Calu3 (cell line): ENCODE results near the gene SLC38A9. TPM values are rescaled to one million over a fixed set of nuclear protein-coding genes. Genes with fewer than 3 reads are reported as not detected.

Experiments
- BruUV-seq: library from RNA; stranded (reverse); fragments of 400-500 nt; replicated peaks from 2 replicates; lab custom pipeline; 2021; lab: Mats Ljungman, UMichigan
- CTCF ChIA-PET: fragments of 300-600 bp; sonication (Branson Sonifier 250); formaldehyde crosslinking; loops from one replicate; lab custom pipeline; 2022; ENCODE audit warnings: antibody characterized with exemption; lab: Charles Lee
- DNase-seq: peaks from one replicate; pipeline ENCODE4 v3.0.0; 2022
- H3K27ac Mint-ChIP-seq: one replicate; pipeline ENCODE4 v1.8.0; 2022; ENCODE audit warnings: mixed read lengths; ENCODE audit not compliant: unreplicated experiment
- H3K27me3 Mint-ChIP-seq: one replicate; pipeline ENCODE4 v1.8.0; 2022; ENCODE audit warnings: mixed read lengths; ENCODE audit not compliant: unreplicated experiment
- H3K36me3 Mint-ChIP-seq: one replicate; pipeline ENCODE4 v1.8.0; 2022; ENCODE audit warnings: mild to moderate bottlenecking, moderate library complexity, mixed read lengths; ENCODE audit not compliant: insufficient read depth, unreplicated experiment
- H3K4me1 Mint-ChIP-seq: one replicate; pipeline ENCODE4 v1.8.0; 2022; ENCODE audit warnings: mild to moderate bottlenecking, low read depth, mixed read lengths; ENCODE audit not compliant: unreplicated experiment
- H3K4me3 Mint-ChIP-seq: one replicate; pipeline ENCODE4 v1.8.0; 2022; ENCODE audit warnings: mild to moderate bottlenecking, low read depth, moderate library complexity, mixed read lengths; ENCODE audit not compliant: unreplicated experiment
- H3K9me3 Mint-ChIP-seq: one replicate; pipeline ENCODE4 v1.8.0; 2022; ENCODE audit warnings: low read depth, mixed read lengths; ENCODE audit not compliant: unreplicated experiment
- intact Hi-C: fragments of 100-400 bp; cut with micrococcal nuclease; formaldehyde crosslinking; loops from one replicate; pipeline ENCODE4 v1.10.0; 2022; ENCODE audit not compliant: unreplicated experiment
- total RNA-seq: library from RNA; stranded (reverse); gene quantifications from 2 replicates; pipeline ENCODE4 v1.2.3, GENCODE V29; 2022
- TF ChIP-seq, protein P1 (sequence below): fragments of 200-600 bp; IDR thresholded peaks from one replicate; pipeline ENCODE4 v1.8.0; 2022; ENCODE audit warnings: antibody characterized with exemption; ENCODE audit not compliant: unreplicated experiment

SLC38A9 gene
- total RNA-seq, 1 experiment from 2014 or later: 30.5 TPM

GRCh38 chr5:55576661-55577060 lies 135.5 kb downstream of the SLC38A9 start:
- H3K36me3 Mint-ChIP-seq: no peaks in the 10 kb centered on the region
- H3K4me1 Mint-ChIP-seq: peaks cover 6% of the 10 kb centered on the region
- H3K9me3 Mint-ChIP-seq: no peaks in the 10 kb centered on the region
- TF ChIP-seq, protein P1, sequence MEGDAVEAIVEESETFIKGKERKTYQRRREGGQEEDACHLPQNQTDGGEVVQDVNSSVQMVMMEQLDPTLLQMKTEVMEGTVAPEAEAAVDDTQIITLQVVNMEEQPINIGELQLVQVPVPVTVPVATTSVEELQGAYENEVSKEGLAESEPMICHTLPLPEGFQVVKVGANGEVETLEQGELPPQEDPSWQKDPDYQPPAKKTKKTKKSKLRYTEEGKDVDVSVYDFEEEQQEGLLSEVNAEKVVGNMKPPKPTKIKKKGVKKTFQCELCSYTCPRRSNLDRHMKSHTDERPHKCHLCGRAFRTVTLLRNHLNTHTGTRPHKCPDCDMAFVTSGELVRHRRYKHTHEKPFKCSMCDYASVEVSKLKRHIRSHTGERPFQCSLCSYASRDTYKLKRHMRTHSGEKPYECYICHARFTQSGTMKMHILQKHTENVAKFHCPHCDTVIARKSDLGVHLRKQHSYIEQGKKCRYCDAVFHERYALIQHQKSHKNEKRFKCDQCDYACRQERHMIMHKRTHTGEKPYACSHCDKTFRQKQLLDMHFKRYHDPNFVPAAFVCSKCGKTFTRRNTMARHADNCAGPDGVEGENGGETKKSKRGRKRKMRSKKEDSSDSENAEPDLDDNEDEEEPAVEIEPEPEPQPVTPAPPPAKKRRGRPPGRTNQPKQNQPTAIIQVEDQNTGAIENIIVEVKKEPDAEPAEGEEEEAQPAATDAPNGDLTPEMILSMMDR: no peak
- H3K4me3 Mint-ChIP-seq: no peak overlapping the region
- no peak overlapping the region for H3K27ac Mint-ChIP-seq
- intact Hi-C loops: no loop called here
- DNase-seq: no peak
- BruUV-seq: no TSS peak
- H3K27me3 Mint-ChIP-seq: no peaks in the 10 kb centered on the region
- CTCF ChIA-PET: no interaction called here

Other genes starting within 250 kb of the SLC38A9 start
- gene PLPP1, start 177.4 kb downstream of the SLC38A9 start, total RNA-seq: 20.2 and 21.5 TPM in 2 replicates
- gene DDX4, start 25.7 kb upstream of the SLC38A9 start, total RNA-seq: not detected in 2 replicates
- gene IL31RA, start 139.0 kb upstream of the SLC38A9 start, total RNA-seq: 2.4 and 3.2 TPM in 2 replicates